ENCODE results near the gene PFDN6.

GRCh38 chr6:33292996-33293682 lies 3.7 kb downstream of the PFDN6 start:
- no peak for TF ChIP-seq POLR2AphosphoS5 (IDR thresholded peaks at IDR 0.05)
- TF ChIP-seq CTCF (IDR thresholded peaks at IDR 0.05) = no peak
